GM18519 (cell line): ENCODE results near the gene COG3.

Experiments
- ATAC-seq: cut with Tn5 transposase; IDR thresholded peaks from one replicate; pipeline ENCODE4 v1.9.1; 2021; ENCODE audit warnings: mild to moderate bottlenecking, moderate library complexity; ENCODE audit not compliant: unreplicated experiment, low FRiP score

Gene COG3

DNA sequence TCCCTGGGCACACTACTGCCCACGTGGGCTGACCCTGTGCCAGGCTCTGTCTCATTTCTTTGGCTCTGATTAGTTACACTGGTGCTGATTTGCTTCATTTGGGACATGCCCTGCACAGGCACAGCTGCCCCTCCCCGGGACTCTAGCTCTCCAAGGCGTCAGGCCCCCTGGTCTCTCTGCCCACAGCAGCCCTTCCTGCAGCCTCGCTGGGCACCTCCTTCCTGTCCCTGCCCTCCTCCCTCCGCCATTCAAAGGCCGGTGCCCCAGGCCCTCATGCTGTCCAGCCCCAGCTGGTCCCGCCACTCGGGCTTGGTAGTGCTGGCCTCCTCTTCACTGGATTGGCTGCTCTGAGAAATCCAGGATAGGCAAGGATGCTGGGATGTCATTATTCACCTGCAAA is 77.7 kb downstream of the COG3 start:
- no peak for ATAC-seq

DNA sequence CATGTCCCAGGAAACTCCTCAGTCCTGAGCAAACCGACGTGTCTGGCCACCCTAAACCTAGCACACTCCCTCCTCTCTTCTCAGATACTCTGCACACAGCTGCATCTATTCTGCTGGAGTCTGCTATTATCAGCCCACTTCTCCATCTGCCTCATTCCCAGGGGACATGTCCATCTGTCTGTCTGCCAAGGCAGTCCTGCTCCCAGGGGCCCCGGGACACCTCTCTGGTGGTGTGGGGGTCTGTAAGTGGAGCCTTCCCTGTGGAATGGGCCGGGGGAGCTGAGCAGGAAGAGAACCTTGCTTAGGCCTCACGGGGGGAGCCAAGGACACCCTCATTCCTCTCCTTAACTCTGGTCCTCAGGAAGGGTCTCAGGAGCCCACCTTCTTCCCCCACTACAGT is 78.1 kb downstream of the COG3 start:
- ATAC-seq: no peak

DNA sequence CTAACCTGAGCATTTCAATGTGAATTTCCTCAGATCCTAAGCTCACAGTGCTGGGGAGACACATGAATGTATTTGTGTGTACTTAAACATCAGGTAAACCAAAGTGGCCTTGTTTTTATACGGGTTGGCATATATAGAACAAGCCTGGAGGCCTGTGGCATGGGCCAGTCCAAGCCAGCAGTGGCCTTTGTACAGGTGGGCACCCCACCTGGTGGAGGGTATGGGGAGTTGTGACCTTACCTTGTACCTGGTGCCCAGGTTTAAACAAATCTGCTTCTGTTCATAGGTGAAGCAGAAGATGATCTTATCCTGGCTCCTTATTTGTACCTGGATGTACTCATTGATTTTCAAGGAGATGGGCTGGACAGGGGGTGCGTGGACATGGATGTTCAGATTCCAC is 79.8 kb downstream of the COG3 start:
- no peak for ATAC-seq

DNA sequence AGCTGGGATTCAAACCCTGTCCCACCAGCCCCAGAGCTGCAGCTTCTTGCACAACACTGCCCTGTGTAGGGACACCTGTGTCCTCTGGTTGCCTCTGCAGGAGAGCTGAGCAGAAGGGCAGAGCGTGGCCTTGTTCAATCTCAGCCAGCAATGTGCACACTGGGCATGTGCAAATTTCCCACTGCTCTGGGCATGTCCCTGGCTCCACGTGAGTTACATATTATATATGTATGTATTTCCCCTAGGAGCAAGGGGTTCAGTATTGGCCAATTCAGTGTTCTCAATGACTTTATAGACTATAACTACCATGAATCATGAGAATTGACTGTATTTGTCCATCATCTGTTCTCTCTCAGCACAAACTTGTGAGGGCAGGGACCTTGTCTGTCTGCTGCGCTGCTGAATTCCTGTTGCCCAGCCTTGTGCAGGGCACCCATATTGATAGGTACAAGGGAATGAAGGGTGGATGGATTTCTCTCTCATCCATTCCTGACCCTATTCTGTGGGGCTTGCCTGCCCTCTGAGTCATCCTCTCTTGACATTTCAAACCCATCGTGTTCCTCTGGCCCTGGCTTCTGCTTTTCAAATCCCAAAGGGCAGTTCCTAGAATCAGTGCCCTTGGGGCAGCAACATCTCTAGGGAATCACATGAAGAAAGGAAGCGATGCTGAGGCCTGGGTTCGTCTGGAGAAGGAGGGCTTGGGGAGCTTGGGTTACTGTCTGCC is 81.1 kb downstream of the COG3 start:
- ATAC-seq: no peak

DNA sequence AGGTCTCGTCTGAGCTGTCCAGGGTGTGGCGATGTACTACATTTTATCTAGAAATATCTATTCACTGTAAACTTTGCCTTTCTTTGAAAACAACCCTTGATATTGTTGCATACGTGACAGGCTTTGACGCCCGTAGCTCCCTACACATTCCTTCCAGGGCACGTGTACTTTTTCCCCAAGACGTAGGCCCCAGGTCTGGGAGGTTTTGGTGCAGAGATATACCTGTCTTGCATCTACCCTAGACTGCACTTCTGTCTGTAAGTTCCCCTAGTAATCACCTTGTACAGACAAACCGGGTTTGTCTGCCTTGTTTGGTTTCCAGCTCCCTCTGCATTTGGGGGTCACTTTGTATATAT is 81.6 kb downstream of the COG3 start:
- no peak for ATAC-seq

DNA sequence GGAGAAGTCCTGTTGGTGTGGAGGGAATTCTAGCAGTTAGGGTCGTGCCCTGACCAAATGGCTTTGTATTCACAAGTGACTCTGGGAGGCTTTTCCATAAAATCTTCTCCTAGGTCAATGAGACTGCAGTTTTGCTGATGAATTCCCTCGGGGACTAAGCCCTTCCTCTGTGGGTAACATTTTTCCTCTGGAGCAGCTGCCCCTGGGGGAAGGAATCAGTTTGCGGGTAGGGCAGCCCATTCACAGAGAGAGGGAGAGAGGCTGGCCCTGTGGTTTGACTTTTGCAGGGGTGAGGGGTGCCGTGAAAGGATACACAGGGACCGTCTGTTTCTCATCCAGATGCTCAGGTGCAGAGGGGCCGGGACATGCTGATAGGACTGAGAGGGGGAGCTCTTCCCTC is 83.5 kb downstream of the COG3 start:
- no peak for ATAC-seq

DNA sequence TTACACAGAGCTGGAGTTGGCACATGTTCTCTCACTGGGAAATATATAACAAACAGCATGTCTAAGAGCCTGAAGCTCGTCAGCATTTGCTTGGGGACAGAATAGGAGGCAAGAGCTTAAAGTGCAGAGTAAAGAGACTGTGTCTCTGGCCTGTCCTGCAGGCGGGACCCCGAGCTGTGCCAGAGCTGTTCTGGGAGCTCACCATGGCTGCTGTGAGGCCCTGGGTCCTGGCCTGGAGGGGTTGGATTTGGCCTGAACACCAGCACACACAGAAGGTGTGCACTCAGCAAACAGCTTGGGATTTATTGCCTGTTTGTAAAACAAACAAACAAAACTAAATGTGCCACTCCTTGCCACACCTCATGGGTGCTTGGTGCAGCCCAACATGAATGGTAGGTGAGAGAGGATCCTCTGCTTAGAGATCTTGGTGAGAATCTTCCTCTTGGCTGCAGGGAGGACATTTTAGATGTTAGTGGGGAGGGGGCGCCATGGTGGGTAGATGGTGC is 89.9 kb downstream of the COG3 start:
- ATAC-seq: no peak

DNA sequence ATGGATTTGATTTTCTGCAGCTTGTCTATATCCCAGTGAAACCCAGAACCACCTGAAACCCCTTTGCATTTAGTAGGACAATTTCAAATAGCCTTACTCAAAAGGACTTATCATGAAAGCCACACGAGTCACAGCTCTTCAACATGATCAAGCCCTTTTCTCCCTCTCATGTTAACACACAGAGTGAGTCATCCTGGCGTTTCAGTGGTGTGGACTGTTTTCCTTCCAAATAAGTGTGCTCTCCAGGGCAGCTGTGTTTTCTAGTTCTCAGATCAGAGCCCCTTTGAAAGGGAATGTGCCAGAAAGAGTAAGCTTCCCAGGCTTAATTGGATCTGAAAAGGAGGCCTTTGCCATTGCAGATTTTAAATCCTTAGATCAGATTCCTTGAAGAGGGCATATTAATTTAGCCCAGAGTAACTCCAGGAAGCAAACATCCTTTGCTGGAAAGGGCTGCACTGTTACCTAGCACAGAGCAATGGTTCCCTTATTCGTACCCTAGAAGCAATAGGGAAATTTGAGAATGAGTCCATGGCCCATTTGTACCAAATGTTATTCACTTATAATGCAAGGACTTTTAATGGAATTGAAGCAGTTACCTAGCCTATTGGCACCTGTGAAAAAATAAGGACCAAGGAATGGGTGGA is 99.5 kb downstream of the COG3 start:
- no peak for ATAC-seq

DNA sequence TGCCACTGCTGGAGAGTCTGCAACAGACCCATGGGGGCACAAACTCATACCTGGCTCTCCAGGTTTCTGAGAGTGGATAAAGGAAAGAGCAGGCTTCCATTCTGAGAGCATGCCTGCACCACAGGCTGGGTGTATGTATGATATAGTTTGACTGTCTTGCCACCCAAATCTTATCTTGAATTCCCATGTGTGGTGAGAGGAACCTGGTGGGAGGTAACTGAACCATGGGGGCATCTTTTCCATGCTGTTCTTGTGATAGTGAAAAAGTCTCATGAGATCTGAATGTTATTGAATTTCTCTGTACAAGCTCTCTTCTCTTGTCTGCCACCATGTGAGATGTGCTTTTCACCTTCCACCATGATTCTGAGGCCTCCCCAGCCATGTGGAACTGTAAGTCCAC is 100.6 kb downstream of the COG3 start:
- ATAC-seq: no peak

DNA sequence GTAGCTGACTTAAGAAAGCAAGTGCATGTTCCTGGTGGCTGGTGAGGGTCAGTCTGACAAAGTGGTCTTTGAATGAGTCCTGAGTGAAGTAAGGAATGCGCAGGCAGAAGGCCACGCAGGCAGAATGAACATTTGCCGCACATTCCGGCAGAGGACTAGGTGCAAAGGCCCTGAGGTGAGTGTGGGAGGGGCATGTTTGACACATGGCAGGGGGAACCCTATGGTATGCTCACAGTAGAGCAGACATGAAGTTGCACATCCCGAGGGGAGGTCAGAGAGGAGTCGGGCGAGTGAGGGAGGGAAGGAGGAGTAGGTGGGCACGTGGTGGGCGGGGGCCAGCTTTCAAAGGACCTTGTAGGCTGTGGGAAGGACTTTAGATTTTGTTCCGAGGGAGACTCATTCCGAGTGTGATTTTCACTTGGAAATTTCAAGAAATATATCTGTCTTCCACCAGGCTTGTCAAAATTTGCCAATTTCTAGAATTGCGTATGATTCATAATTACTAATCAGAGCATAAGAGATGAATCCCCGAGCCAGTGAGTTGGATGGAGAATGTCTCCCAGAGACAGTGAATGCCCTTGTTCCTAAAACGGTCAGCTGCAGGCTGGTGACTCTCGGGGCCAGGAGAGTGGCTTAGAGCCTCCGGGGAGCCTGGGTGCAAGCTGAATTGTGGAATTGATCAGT is 110.5 kb downstream of the COG3 start:
- ATAC-seq: no peak

DNA sequence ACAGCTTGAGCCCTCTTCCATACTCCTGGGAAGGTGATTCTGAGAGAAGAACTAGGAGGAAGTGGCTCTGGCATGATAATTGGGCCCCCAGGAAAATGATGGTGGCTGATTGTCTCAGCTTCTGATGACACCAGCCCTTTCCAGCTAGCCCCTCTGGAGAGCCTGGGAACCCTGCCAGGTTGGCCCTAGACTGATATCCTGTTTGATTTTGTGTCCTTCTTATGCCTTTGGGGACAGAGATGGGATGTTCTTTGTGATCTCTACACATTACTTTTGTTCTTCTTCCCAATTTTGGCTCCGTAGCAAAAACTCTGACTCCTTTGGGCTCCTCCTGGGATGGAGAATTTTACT is 111.1 kb downstream of the COG3 start:
- no peak for ATAC-seq

DNA sequence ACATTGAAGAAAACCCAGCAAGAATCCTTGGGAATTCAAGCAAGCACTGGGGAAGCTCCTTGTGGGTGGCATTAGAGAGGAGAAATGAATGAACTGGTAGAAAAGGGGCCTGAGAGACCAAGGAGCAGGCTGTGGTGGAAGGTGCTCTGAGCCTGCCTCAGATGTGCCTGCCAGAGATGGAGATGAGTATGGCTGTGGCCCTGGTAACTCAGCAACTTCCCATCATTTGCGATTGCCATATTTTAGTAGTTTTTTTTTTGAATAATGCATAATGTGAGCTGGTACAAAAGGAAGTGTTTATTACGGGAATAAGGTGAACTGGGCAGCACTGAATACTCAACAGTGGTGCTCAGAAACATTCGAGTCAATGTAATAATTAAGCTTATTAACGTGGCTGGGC is 111.7 kb downstream of the COG3 start:
- no peak for ATAC-seq

DNA sequence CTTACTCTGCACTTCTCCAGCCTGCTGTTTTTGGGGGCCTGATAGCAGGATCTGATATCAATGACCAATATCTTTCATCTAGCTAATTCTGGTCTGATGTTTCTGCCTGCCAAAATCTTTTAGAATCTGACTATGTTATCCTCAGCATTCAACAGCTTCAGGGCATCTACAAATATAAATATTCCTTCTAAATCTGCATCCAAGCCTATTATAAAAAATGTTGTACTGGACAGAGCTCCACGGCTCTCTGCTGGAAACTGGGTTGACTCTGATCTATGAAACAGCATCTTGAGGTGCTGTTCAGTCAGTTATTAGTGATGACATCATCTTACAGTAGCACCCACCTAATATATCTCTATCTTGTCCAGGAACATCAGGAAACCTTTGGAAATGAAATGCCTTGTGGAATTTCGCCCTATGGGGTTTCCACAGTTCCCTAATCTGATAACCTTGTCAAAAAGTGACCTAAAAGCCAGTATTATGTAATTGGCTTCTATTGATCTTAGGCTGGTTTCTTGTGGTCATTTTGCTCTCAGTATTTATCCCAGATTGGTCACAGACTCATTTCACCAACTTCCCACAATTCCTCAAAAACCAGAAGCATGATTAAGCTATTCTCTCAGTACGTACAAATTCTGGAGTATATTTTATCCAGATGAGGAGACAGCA is 117.8 kb downstream of the COG3 start:
- no peak for ATAC-seq

DNA sequence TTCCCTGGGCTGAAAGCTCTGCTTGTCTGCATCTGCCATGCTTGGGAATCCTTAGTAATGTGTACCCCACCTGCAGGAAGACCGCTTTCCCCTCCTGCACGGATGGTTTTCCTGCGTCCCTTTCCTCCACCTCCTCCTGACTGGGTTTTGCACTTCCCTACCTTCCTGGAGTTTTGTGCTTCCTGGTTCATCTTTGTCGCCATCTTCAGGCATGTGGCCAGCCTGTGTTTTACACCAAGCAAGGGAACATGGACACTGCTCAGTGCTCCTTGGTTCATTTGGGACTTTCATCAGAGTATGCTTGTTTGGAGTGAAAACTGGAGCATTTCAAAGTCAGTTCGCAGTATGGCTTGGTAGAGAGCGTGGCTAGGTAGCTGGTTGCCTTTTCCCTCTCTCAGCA is 120.1 kb downstream of the COG3 start:
- ATAC-seq: no peak
